ENCODE results near the gene AGMO. TPM values are rescaled to one million over a fixed set of nuclear protein-coding genes. Genes with fewer than 3 reads are reported as not detected.

Gene AGMO
- total and polyA plus RNA-seq, 2 donors from 2014 or later: 1.4 to 4.5 TPM

- no peaks in the 10 kb centered on the region for H3K27me3 ChIP-seq (ENCODE audit: control insufficient read depth, insufficient read depth, low read length)
- peak in 2 of 5 donors; percentile 38 to 46 for DNase-seq
- no peaks in the 10 kb centered on the region for H3K36me3 ChIP-seq (ENCODE audit: control insufficient read depth in 2 of 3, insufficient read depth in 3 of 3, low read length in 3 of 3)
- TF ChIP-seq CTCF (IDR thresholded peaks at IDR 0.05; ENCODE audit: borderline replicate concordance, extremely low read depth, insufficient read depth): no peak
- no peaks in the 10 kb centered on the region for H3K9me3 ChIP-seq (ENCODE audit: control insufficient read depth in 2 of 3, insufficient read depth in 1 of 3, low read length in 3 of 3)
- no peak overlapping the region for H3K27ac ChIP-seq (ENCODE audit: low read depth in 2 of 2, low read length in 2 of 2)
- FAIRE-seq: no peak
- intact Hi-C loops (cut with DNase I): no loop called here
- no peak overlapping the region for H3K4me3 ChIP-seq (ENCODE audit: low read length in 3 of 3)
- no peak overlapping the region for H3K9ac ChIP-seq (ENCODE audit: low read length in 3 of 3)
- no peaks in the 10 kb centered on the region for H3K4me1 ChIP-seq (ENCODE audit: control insufficient read depth in 2 of 3, insufficient read depth in 2 of 3, low read depth in 1 of 3, low read length in 3 of 3)
Observed at GRCh38 chr7:15602236-15602635, 40.4 kb upstream of the AGMO start.

DNA sequence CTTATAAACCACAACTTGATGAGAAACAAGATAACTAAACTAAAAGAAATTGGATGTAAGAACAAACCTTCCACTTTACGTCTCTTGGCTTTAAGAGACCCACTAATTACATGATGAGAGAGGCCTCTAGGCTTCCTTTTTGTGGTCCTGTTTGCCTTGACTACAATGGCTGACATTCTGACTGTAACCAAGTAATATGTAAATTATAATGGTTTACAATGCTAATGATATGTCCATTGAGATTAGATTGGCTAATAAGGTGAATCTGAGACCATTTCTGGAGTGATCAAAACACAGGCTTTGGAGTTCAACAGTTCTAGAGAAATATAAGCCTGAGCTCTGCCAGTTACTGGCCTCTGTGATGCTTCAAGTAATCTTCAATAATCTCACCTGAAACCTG lies 39.4 kb upstream of the AGMO start:
- no peaks in the 10 kb centered on the region for H3K9me3 ChIP-seq (ENCODE audit: control insufficient read depth in 2 of 3, insufficient read depth in 1 of 3, low read length in 3 of 3)
- H3K27me3 ChIP-seq (ENCODE audit: control insufficient read depth, insufficient read depth, low read length): no peaks in the 10 kb centered on the region
- H3K9ac ChIP-seq (ENCODE audit: low read length in 3 of 3): no peak overlapping the region
- no peak overlapping the region for H3K4me3 ChIP-seq (ENCODE audit: low read length in 3 of 3)
- no peaks in the 10 kb centered on the region for H3K4me1 ChIP-seq (ENCODE audit: control insufficient read depth in 2 of 3, insufficient read depth in 2 of 3, low read depth in 1 of 3, low read length in 3 of 3)
- no peak for TF ChIP-seq CTCF (IDR thresholded peaks at IDR 0.05; ENCODE audit: borderline replicate concordance, extremely low read depth, insufficient read depth)
- intact Hi-C loops (cut with DNase I): no loop called here
- DNase-seq (no peak), FAIRE-seq (no peak)
- H3K27ac ChIP-seq (ENCODE audit: low read depth in 2 of 2, low read length in 2 of 2): no peak overlapping the region
- no peaks in the 10 kb centered on the region for H3K36me3 ChIP-seq (ENCODE audit: control insufficient read depth in 2 of 3, insufficient read depth in 3 of 3, low read length in 3 of 3)

DNA sequence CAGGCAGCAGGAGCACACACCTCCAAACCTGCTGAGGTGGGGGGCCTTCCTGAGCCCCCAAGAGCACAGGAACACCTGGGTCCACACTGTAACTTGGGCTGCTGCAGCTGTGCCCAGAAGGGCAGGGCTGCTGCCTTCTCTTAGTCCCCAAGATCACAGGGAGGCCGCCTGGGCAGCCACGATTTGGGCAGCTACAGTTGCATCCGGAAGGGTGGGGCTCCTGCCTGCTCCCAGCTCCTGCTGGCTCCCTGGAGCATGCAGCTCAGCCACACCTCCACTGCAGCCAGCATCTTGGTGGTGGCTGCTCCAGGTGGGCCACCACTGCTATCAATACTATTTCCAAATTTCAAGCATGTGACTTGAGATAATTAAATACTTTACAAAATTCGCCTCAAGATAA lies 38.5 kb upstream of the AGMO start:
- Histone ChIP-seq H3K4me1 (ENCODE audit: control insufficient read depth in 2 of 3, insufficient read depth in 2 of 3, low read depth in 1 of 3, low read length in 3 of 3) (no peaks in the 10 kb centered on the region), H3K27me3 (ENCODE audit: control insufficient read depth, insufficient read depth, low read length) (no peaks in the 10 kb centered on the region), H3K9me3 (ENCODE audit: control insufficient read depth in 2 of 3, insufficient read depth in 1 of 3, low read length in 3 of 3) (no peaks in the 10 kb centered on the region), H3K4me3 (ENCODE audit: low read length in 3 of 3) (no peak overlapping the region), H3K9ac (ENCODE audit: low read length in 3 of 3) (no peak overlapping the region), H3K36me3 (ENCODE audit: control insufficient read depth in 2 of 3, insufficient read depth in 3 of 3, low read length in 3 of 3) (no peaks in the 10 kb centered on the region), H3K27ac (ENCODE audit: low read depth in 2 of 2, low read length in 2 of 2) (no peak overlapping the region)
- FAIRE-seq: no peak
- intact Hi-C loops (cut with DNase I): no loop called here
- TF ChIP-seq CTCF (IDR thresholded peaks at IDR 0.05; ENCODE audit: borderline replicate concordance, extremely low read depth, insufficient read depth): no peak
- DNase-seq: no peak

DNA sequence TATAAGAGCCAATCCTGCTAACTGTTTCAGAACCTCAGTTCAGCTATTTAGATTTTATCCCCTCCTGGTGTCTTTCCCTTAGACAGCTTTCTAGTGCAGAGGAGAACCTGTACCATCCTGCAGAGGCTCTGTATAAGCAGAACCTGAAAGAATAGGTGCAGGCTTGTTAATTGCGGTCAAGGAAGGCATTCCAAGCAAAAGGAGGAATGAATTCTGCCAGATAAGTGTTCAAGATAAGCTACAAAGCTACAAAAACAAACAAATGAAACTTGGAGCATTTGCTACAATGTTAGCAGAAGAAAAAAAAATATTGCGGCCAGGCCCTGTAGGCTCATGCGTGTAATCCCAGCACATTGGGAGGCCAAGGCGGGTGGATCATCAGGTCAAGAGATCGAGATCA lies 32.6 kb upstream of the AGMO start:
- Histone ChIP-seq H3K27ac (ENCODE audit: low read depth in 2 of 2, low read length in 2 of 2) (no peak overlapping the region), H3K4me3 (ENCODE audit: low read length in 3 of 3) (no peak overlapping the region), H3K27me3 (ENCODE audit: control insufficient read depth, insufficient read depth, low read length) (no peaks in the 10 kb centered on the region), H3K9ac (ENCODE audit: low read length in 3 of 3) (no peak overlapping the region), H3K9me3 (ENCODE audit: control insufficient read depth in 2 of 3, insufficient read depth in 1 of 3, low read length in 3 of 3) (no peaks in the 10 kb centered on the region), H3K4me1 (ENCODE audit: control insufficient read depth in 2 of 3, insufficient read depth in 2 of 3, low read depth in 1 of 3, low read length in 3 of 3) (no peaks in the 10 kb centered on the region), H3K36me3 (ENCODE audit: control insufficient read depth in 2 of 3, insufficient read depth in 3 of 3, low read length in 3 of 3) (no peaks in the 10 kb centered on the region)
- intact Hi-C loops (cut with DNase I): no loop called here
- no peak for FAIRE-seq
- DNase-seq: no peak
- no peak for TF ChIP-seq CTCF (IDR thresholded peaks at IDR 0.05; ENCODE audit: borderline replicate concordance, extremely low read depth, insufficient read depth)

Measured in kidney (tissue), 14 donors.